ENCODE measurements around the gene SLCO1B3.

Gene SLCO1B3

DNA sequence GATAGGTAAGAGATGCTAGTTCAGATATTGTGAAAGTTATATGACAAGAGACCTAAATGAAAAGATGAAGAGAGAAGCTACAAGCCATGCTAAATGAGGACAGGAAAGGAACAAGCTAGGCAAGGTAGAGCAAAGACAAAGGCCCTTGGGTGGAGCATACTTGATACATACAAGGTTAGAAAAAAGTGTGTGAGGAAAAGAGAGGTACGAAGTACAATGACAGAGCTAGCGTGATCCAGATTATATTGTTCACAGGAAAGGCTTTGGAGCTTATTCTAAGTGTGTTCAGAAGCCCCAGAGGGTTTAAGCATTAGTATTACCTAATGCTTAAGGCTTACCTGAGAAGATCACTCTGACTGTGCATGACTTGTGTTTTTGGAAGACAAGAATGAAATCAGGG is 75.0 kb downstream of the SLCO1B3 start:
- Histone ChIP-seq H3K79me2 (ENCODE audit: insufficient read depth, low read length) (no peaks in the 10 kb centered on the region), H2AFZ (ENCODE audit: low read depth, low read length, severe bottlenecking) (no peak overlapping the region), H3K9me2 (replicated peaks; ENCODE audit: insufficient read depth, low read length) (no peaks in the 10 kb centered on the region), H3K9me3 (ENCODE audit: insufficient read depth, low read length) (no peaks in the 10 kb centered on the region), H3K4me3 (ENCODE audit: insufficient read depth, low read length, poor library complexity, severe bottlenecking) (no peak overlapping the region), H3K27ac (ENCODE audit: low read depth, low read length) (no peak overlapping the region), H3F3A (ENCODE audit: insufficient read depth) (no peaks in the 10 kb centered on the region), H3K27me3 (ENCODE audit: low read length) (no peaks in the 10 kb centered on the region), H3K4me2 (ENCODE audit: low read depth, low read length, poor library complexity, severe bottlenecking) (no peak overlapping the region), H3K9ac (ENCODE audit: low read length) (no peak overlapping the region), H3K36me3 (ENCODE audit: low read length) (no peaks in the 10 kb centered on the region), H4K20me1 (ENCODE audit: low read depth, low read length) (no peaks in the 10 kb centered on the region)
- TF ChIP-seq, protein P1, sequence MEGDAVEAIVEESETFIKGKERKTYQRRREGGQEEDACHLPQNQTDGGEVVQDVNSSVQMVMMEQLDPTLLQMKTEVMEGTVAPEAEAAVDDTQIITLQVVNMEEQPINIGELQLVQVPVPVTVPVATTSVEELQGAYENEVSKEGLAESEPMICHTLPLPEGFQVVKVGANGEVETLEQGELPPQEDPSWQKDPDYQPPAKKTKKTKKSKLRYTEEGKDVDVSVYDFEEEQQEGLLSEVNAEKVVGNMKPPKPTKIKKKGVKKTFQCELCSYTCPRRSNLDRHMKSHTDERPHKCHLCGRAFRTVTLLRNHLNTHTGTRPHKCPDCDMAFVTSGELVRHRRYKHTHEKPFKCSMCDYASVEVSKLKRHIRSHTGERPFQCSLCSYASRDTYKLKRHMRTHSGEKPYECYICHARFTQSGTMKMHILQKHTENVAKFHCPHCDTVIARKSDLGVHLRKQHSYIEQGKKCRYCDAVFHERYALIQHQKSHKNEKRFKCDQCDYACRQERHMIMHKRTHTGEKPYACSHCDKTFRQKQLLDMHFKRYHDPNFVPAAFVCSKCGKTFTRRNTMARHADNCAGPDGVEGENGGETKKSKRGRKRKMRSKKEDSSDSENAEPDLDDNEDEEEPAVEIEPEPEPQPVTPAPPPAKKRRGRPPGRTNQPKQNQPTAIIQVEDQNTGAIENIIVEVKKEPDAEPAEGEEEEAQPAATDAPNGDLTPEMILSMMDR (IDR thresholded peaks at IDR 0.05; ENCODE audit: insufficient read depth, low read length, poor library complexity, severe bottlenecking): no peak
- no peak for TF ChIP-seq EZH2phosphoT487 (conservative IDR thresholded peaks at IDR 0.05; ENCODE audit: low read length)

DNA sequence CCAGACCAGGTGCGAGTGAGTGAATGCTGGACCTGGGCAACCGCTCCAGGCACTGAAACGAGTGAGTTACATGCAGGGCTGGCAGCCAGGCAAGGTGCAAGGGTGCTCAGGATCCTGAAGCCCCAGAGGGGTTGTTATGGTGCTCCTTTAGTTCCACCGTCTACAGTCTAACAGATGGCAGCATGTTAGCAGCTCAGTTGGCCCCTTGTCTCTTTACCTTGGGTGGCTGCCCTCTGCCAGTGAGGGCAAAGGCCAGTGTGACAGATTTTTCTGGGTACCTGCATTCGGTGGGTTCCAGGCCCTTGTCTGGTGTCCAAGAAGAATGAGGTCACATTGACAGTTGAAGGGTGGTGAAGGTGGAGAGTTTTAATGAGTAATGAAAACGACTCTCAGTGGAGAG is 106.8 kb downstream of the SLCO1B3 start:
- Histone ChIP-seq H3K36me3 (ENCODE audit: low read length) (no peaks in the 10 kb centered on the region), H3F3A (ENCODE audit: insufficient read depth) (no peaks in the 10 kb centered on the region), H3K79me2 (ENCODE audit: insufficient read depth, low read length) (no peaks in the 10 kb centered on the region), H3K27me3 (ENCODE audit: low read length) (no peaks in the 10 kb centered on the region), H3K4me2 (ENCODE audit: low read depth, low read length, poor library complexity, severe bottlenecking) (no peak overlapping the region), H3K9ac (ENCODE audit: low read length) (no peak overlapping the region), H4K20me1 (ENCODE audit: low read depth, low read length) (no peaks in the 10 kb centered on the region), H3K9me3 (ENCODE audit: insufficient read depth, low read length) (no peaks in the 10 kb centered on the region), H3K27ac (ENCODE audit: low read depth, low read length) (no peak overlapping the region), H3K4me3 (ENCODE audit: insufficient read depth, low read length, poor library complexity, severe bottlenecking) (no peak overlapping the region), H3K9me2 (replicated peaks; ENCODE audit: insufficient read depth, low read length) (no peaks in the 10 kb centered on the region), H2AFZ (ENCODE audit: low read depth, low read length, severe bottlenecking) (no peak overlapping the region)
- no peak for TF ChIP-seq EZH2phosphoT487 (conservative IDR thresholded peaks at IDR 0.05; ENCODE audit: low read length)
- TF ChIP-seq, protein P1 (IDR thresholded peaks at IDR 0.05; ENCODE audit: insufficient read depth, low read length, poor library complexity, severe bottlenecking): no peak

DNA sequence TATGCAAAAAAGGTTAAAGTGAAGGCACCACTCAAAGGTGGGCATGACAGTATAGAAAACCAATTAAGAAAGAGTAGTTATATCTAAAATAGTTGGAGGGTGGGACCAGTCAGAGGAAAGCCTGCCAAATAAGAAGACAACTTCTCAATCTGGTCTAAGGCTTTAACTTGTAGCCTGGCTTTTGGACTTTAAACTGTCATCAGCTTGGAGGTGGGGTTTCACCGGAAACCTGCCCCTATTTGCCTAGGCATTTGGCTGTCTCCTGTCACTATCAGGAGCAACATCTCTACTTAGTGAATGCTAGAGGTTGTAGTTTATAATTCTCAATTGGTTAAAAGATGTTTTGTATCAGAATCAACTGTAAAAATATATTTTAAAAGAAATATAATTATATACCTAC is 107.3 kb downstream of the SLCO1B3 start:
- no peaks in the 10 kb centered on the region for H3K36me3 ChIP-seq (ENCODE audit: low read length)
- H3K79me2 ChIP-seq (ENCODE audit: insufficient read depth, low read length): no peaks in the 10 kb centered on the region
- H3K9me2 ChIP-seq (replicated peaks; ENCODE audit: insufficient read depth, low read length): no peaks in the 10 kb centered on the region
- no peaks in the 10 kb centered on the region for H3K9me3 ChIP-seq (ENCODE audit: insufficient read depth, low read length)
- H3K9ac ChIP-seq (ENCODE audit: low read length): no peak overlapping the region
- no peak overlapping the region for H3K4me2 ChIP-seq (ENCODE audit: low read depth, low read length, poor library complexity, severe bottlenecking)
- no peaks in the 10 kb centered on the region for H3K27me3 ChIP-seq (ENCODE audit: low read length)
- H2AFZ ChIP-seq (ENCODE audit: low read depth, low read length, severe bottlenecking): no peak overlapping the region
- no peaks in the 10 kb centered on the region for H3F3A ChIP-seq (ENCODE audit: insufficient read depth)
- no peak for TF ChIP-seq EZH2phosphoT487 (conservative IDR thresholded peaks at IDR 0.05; ENCODE audit: low read length)
- TF ChIP-seq, protein P1 (IDR thresholded peaks at IDR 0.05; ENCODE audit: insufficient read depth, low read length, poor library complexity, severe bottlenecking): no peak
- no peaks in the 10 kb centered on the region for H4K20me1 ChIP-seq (ENCODE audit: low read depth, low read length)
- no peak overlapping the region for H3K4me3 ChIP-seq (ENCODE audit: insufficient read depth, low read length, poor library complexity, severe bottlenecking)
- no peak overlapping the region for H3K27ac ChIP-seq (ENCODE audit: low read depth, low read length)
